Gastroesophageal sphincter (tissue), 3 donors: ENCODE results near the gene PHLDB1.

Experiments
- EP300 ChIP-seq: sonication (generic); formaldehyde crosslinking; IDR thresholded peaks from one replicate; pipeline ENCODE4 v1.6.1; 2017; ENCODE audit warnings: antibody characterized with exemption, mild to moderate bottlenecking
- POLR2A ChIP-seq, 2 donors: fragments of 450-650 bp; IDR thresholded peaks; one replicate each; pipeline ENCODE4 v1.6.1; 2017; ENCODE audit warnings: antibody characterized with exemption in 2 of 2, mild to moderate bottlenecking in 2 of 2, moderate library complexity in 1 of 2
- POLR2AphosphoS5 ChIP-seq: sonication (generic); formaldehyde crosslinking; IDR thresholded peaks from one replicate; pipeline ENCODE4 v1.6.1; 2017; ENCODE audit warnings: antibody characterized with exemption
- TF ChIP-seq, protein P1 (sequence below), 4 experiments: fragments of 200-600 bp in 2 of 4; fragments of 450-650 bp in 2 of 4; sonication (generic) in 1 of 4; IDR thresholded peaks; one replicate each; pipeline ENCODE4 v1.5.1; 2017 to 2019; ENCODE audit warnings: antibody characterized with exemption in 4 of 4, mild to moderate bottlenecking in 2 of 4, moderate library complexity in 2 of 4

DNA sequence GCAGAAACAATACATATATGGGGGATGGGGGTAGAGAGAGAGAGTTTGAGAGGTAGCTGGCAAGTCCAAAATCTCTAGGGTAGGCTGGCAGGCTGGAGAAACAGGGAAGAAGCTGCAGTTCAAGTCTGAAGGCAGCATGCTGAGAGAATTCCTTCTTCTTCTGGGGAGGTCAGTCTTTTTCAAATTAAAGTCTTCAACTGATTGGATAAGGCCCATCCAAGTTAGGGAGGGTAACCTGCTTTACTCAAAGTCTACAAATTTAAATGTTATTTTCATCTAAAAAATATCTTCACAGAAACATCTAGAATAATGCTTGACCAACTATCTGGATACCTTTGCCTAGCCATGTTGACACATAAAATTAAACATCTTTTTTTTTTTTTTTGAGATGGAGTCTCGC, 75.0 kb downstream of the PHLDB1 start:
- TF ChIP-seq, protein P1, sequence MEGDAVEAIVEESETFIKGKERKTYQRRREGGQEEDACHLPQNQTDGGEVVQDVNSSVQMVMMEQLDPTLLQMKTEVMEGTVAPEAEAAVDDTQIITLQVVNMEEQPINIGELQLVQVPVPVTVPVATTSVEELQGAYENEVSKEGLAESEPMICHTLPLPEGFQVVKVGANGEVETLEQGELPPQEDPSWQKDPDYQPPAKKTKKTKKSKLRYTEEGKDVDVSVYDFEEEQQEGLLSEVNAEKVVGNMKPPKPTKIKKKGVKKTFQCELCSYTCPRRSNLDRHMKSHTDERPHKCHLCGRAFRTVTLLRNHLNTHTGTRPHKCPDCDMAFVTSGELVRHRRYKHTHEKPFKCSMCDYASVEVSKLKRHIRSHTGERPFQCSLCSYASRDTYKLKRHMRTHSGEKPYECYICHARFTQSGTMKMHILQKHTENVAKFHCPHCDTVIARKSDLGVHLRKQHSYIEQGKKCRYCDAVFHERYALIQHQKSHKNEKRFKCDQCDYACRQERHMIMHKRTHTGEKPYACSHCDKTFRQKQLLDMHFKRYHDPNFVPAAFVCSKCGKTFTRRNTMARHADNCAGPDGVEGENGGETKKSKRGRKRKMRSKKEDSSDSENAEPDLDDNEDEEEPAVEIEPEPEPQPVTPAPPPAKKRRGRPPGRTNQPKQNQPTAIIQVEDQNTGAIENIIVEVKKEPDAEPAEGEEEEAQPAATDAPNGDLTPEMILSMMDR (IDR thresholded peaks at IDR 0.05) = no peak
- TF ChIP-seq POLR2A (IDR thresholded peaks at IDR 0.05) (no peak), EP300 (no peak), POLR2AphosphoS5 (no peak)
